Stimulated activated CD4-positive, alpha-beta T cell treated with anti-CD3 and anti-CD28 coated beads, Interleukin-1b, Interleukin-23, amount 100 ng/mL, for 1 hour (primary cell): ENCODE data around the gene PPM1G.

Experiments used
- DNase-seq, 2 donors: peaks; one replicate each; pipeline ENCODE4 v3.0.0-alpha.2; 2020; ENCODE audit warnings: low read depth in 2 of 2

PPM1G gene

DNA sequence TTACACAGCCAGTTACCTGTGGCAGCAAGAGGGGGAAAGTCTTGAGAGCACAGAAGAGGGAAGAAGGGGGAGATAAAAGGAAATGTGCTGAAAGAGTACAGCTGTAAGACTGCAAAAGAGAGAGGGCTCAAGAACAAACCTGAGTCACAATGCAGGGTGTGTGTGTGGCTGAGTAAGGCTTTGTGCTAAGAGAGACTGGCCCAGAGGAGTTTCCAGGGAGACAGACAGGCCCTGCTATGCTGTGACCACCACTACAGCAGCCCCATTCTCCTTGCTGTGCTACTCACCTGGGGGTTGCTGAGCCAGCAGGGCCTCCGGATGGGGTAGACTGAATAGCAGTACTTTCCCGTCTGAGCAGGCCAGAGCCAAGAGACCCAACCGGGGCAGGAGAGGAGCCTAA lies 74.1 kb downstream of the PPM1G start:
- DNase-seq = no peak
